ENCODE results near the gene SLF2. TPM values are rescaled to one million over a fixed set of nuclear protein-coding genes. Genes with fewer than 3 reads are reported as not detected.
A peak's percentile ranks its signal among the peaks of the same experiment; 100 is the strongest.

SLF2 gene
- 10 to 100 TPM; 15.1 to 21.9 TPM for total RNA-seq

- no peaks in the 10 kb centered on the region for H3K9me3 ChIP-seq
- no peaks in the 10 kb centered on the region for H3K4me1 ChIP-seq
- peak; percentile 98 for DNase-seq
- peak within 1 kb of the TSS; percentile 89 for H3K27ac ChIP-seq
- no peaks in the 10 kb centered on the region for H3K27me3 ChIP-seq
- intact Hi-C loops (cut with DNase I): loop anchor here (10.0 kb wide), 1 partner anchor 52 kb away; the partner anchor contains the start of gene SEMA4G
- no peak for TF ChIP-seq CTCF (IDR thresholded peaks at IDR 0.05)
- peaks cover 15% of the 10 kb centered on the region for H3K36me3 ChIP-seq
- peak within 1 kb of the TSS; percentile 71 for H3K4me3 ChIP-seq
- peak within 1 kb of the TSS; percentile 91 to 95 for H3K9ac ChIP-seq (ENCODE audit: low read depth in 2 of 2, low read length in 2 of 2)
These were observed at the start of gene SLF2 for GRCh38 chr10:100912605-100913469. Gene SLF2 (plus strand): TSS chr10:100912963. CDS start chr10:100913111, 148 bp downstream.

GRCh38 chr10:100863433-100863832, 49.3 kb upstream of the SLF2 start:
- H3K9ac ChIP-seq (ENCODE audit: low read depth in 2 of 2, low read length in 2 of 2): no peak overlapping the region
- no peak overlapping the region for H3K4me3 ChIP-seq
- no peaks in the 10 kb centered on the region for H3K4me1 ChIP-seq
- intact Hi-C loops (cut with DNase I): no loop called here
- no peak for TF ChIP-seq CTCF (IDR thresholded peaks at IDR 0.05)
- no peak overlapping the region for H3K27ac ChIP-seq
- H3K27me3 ChIP-seq: no peaks in the 10 kb centered on the region
- DNase-seq: no peak
- H3K36me3 ChIP-seq: no peaks in the 10 kb centered on the region
- no peaks in the 10 kb centered on the region for H3K9me3 ChIP-seq

GRCh38 chr10:100864036-100864885, 48.5 kb upstream of the SLF2 start:
- Histone ChIP-seq H3K4me3 (no peak overlapping the region), H3K36me3 (no peaks in the 10 kb centered on the region), H3K27me3 (no peaks in the 10 kb centered on the region), H3K9ac (ENCODE audit: low read depth in 2 of 2, low read length in 2 of 2) (no peak overlapping the region), H3K4me1 (no peaks in the 10 kb centered on the region), H3K27ac (no peak overlapping the region), H3K9me3 (no peaks in the 10 kb centered on the region)
- TF ChIP-seq CTCF (IDR thresholded peaks at IDR 0.05): no peak
- intact Hi-C loops (cut with DNase I): no loop called here
- no peak for DNase-seq

GRCh38 chr10:100864978-100865377, 47.8 kb upstream of the SLF2 start:
- no peak for TF ChIP-seq CTCF (IDR thresholded peaks at IDR 0.05)
- Histone ChIP-seq H3K36me3 (no peaks in the 10 kb centered on the region), H3K9ac (ENCODE audit: low read depth in 2 of 2, low read length in 2 of 2) (no peak overlapping the region), H3K4me3 (no peak overlapping the region), H3K4me1 (no peaks in the 10 kb centered on the region), H3K9me3 (no peaks in the 10 kb centered on the region), H3K27ac (no peak overlapping the region), H3K27me3 (no peaks in the 10 kb centered on the region)
- intact Hi-C loops (cut with DNase I): no loop called here
- DNase-seq: no peak

- Histone ChIP-seq H3K4me1 (no peaks in the 10 kb centered on the region), H3K4me3 (no peak overlapping the region), H3K36me3 (no peaks in the 10 kb centered on the region), H3K27ac (no peak overlapping the region), H3K27me3 (no peaks in the 10 kb centered on the region), H3K9me3 (no peaks in the 10 kb centered on the region), H3K9ac (ENCODE audit: low read depth in 2 of 2, low read length in 2 of 2) (no peak overlapping the region)
- no peak for DNase-seq
- intact Hi-C loops (cut with DNase I): no loop called here
- TF ChIP-seq CTCF (IDR thresholded peaks at IDR 0.05): no peak
These were observed 46.8 kb upstream of the SLF2 start for GRCh38 chr10:100866010-100866409.
